Activated CD4-positive, alpha-beta memory T cell treated with anti-CD3 and anti-CD28 coated beads, Interleukin-2, amount 10 ng/mL, durations not matched to agents 7 days and 5 days (primary cell): Measurements from ENCODE around the gene SIRT1. TPM values are rescaled to one million over a fixed set of nuclear protein-coding genes. Genes with fewer than 3 reads are reported as not detected.
"Not testable (repeated sequence)": the region's sequence is repeated elsewhere in the genome, so short reads cannot be mapped to it uniquely, and the experiment has no call there.

Experiments
- CTCF ChIA-PET: fragments of 350-600 bp; sonication (Branson Sonifier 250); formaldehyde crosslinking; loops from one replicate; lab custom pipeline; 2021; ENCODE audit warnings: antibody characterized with exemption, inconsistent platforms; lab: Charles Lee
- POLR2A ChIA-PET: fragments of 350-600 bp; sonication (Branson Sonifier 250); formaldehyde crosslinking; loops from one replicate; lab custom pipeline; 2021; ENCODE audit warnings: antibody characterized with exemption; lab: Charles Lee
- DNase-seq: peaks from one replicate; pipeline ENCODE4 v3.0.0-alpha.2; 2020
- H3K27ac Mint-ChIP-seq: one replicate; pipeline ENCODE4 v1.8.0; 2021; ENCODE audit warnings: mild to moderate bottlenecking, mixed read lengths
- H3K27me3 Mint-ChIP-seq: one replicate; pipeline ENCODE4 v1.8.0; 2021; ENCODE audit warnings: mixed read lengths
- H3K36me3 Mint-ChIP-seq: one replicate; pipeline ENCODE4 v1.8.0; 2021; ENCODE audit warnings: low read depth, mixed read lengths
- H3K4me1 Mint-ChIP-seq: one replicate; pipeline ENCODE4 v1.8.0; 2021; ENCODE audit warnings: mixed read lengths
- H3K4me3 Mint-ChIP-seq: one replicate; pipeline ENCODE4 v1.8.0; 2021; ENCODE audit warnings: mild to moderate bottlenecking, mixed read lengths
- H3K9me3 Mint-ChIP-seq: one replicate; pipeline ENCODE4 v1.8.0; 2021; ENCODE audit warnings: mixed read lengths
- total RNA-seq, 2 experiments: library from RNA; stranded (reverse); gene quantifications; one replicate each; pipeline ENCODE4 v1.2.3, GENCODE V29; 2021

Gene SIRT1
- total RNA-seq, 2 experiments from 2014 or later, result 25.8 to 28.5 TPM

DNA sequence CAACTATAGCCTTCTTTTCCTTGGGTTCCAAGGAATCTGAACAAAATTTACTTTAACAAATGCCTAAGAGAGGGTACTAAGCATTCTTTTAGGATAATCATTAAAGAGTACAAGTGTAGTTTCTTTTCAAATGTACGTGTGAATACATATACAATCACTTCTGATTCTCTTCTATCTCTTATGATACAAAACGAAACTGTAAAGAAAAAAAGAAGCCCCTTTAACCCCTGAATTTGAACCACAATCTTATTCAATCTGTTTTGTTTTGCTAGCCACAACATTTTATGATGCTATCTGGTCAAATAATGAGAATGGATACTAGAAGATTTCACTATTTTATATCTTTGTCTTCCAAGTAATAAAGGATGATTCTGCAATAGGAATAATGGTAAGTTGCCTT lies 48.7 kb downstream of the SIRT1 start:
- Mint-ChIP-seq H3K9me3 (no peaks in the 10 kb centered on the region), H3K27ac (no peak overlapping the region), H3K4me3 (no peak overlapping the region), H3K4me1 (no peaks in the 10 kb centered on the region), H3K36me3 (peaks cover 44% of the 10 kb centered on the region), H3K27me3 (no peaks in the 10 kb centered on the region)
- CTCF ChIA-PET, result no interaction called here
- no peak for DNase-seq
- POLR2A ChIA-PET, result no interaction called here

DNA sequence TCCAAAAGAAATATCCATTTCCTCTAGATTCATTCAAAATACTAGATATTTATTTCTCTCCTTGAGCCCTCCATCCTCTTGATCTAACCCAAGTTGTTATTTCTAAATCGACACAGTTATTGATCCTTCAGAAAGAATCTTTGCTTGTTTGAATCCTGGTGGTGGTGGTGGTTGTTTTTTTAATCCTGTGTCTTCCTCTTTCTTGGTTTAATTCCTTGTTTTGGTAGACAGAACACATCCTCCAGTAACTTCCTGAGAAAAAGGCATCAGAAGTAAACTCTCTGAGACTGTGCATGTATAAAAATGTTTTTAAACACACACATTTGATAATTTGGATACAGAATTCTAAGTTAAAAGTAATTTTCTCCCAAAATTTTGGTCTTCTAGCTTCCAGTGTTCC lies 49.9 kb downstream of the SIRT1 start:
- peaks cover 44% of the 10 kb centered on the region for H3K36me3 Mint-ChIP-seq
- no peak overlapping the region for H3K27ac Mint-ChIP-seq
- no peak for DNase-seq
- no peaks in the 10 kb centered on the region for H3K27me3 Mint-ChIP-seq
- H3K4me1 Mint-ChIP-seq, result no peaks in the 10 kb centered on the region
- ChIA-PET POLR2A (no interaction called here), CTCF (no interaction called here)
- H3K9me3 Mint-ChIP-seq, result no peaks in the 10 kb centered on the region
- no peak overlapping the region for H3K4me3 Mint-ChIP-seq

DNA sequence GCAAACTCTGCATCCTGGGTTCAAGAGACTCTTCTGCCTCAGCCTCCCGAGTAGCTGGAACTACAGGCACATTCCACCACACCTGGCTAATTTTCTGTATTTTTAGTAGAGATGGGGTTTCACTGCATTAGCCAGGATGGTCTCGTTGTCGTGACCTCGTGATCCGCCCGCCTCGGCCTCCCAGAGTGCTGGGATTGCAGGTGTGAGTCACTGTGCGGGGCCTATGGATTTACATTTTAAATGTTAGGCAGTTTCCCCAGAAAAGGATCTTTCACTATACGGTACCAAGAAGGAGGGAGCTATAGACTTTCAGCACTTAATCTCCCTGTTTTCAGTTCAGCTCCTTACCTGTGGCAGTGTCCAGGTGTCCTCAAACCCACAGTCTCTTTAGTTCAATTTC lies 50.8 kb downstream of the SIRT1 start:
- Mint-ChIP-seq H3K27me3 (no peaks in the 10 kb centered on the region), H3K27ac (no peak overlapping the region), H3K4me3 (no peak overlapping the region), H3K9me3 (no peaks in the 10 kb centered on the region), H3K4me1 (no peaks in the 10 kb centered on the region), H3K36me3 (peaks cover 42% of the 10 kb centered on the region)
- POLR2A ChIA-PET, result no interaction called here
- CTCF ChIA-PET, result interaction anchor here (1.3 kb wide), 1 partner anchor 220 kb away, joined by 3 read pairs; no protein-coding TSS in a partner anchor
- DNase-seq, result no peak

DNA sequence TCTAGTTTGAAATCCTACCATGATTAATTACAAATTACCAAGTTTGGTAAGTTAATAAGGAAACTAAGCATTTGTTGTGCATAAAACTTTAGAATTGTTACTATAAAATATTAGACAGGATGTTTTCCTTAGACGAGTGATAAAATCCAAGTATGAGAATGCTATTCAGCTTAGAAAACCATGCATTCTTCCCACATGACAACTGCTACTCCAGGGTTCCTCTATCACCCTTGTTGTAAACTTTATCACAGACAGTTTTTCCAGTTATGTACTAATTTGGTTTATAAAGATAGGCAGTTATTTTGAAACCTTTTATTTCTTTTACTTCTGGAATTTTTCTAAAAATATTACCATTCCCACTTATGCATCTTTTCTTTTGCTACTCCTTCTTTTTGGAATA lies 52.0 kb downstream of the SIRT1 start:
- Mint-ChIP-seq H3K9me3 (no peaks in the 10 kb centered on the region), H3K4me3 (no peak overlapping the region), H3K36me3 (peaks cover 38% of the 10 kb centered on the region), H3K27me3 (no peaks in the 10 kb centered on the region), H3K4me1 (no peaks in the 10 kb centered on the region), H3K27ac (no peak overlapping the region)
- CTCF ChIA-PET, result interaction anchor here (1.3 kb wide), 1 partner anchor 219 kb away, joined by 3 read pairs; no protein-coding TSS in a partner anchor
- no peak for DNase-seq
- POLR2A ChIA-PET, result no interaction called here

DNA sequence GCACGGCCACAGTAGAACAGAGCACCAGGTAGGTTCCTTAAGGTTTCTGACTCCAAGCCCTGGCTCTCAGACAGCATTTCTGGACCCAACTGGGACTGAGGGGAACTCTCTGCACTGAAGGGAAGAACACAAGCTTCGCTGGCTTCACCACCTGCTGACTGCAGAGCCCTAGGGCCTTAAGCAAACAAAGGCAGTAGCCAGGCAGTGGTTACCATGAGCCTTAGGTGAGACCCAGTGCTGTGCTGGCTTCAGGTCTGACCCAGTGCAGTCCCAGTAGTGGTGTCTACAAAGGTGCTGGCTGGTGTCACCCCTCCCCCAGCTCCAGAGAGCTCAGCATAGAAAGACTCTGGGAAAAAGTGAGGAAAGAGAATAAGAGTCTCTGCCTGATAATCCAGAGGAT lies 59.5 kb downstream of the SIRT1 start:
- no peaks in the 10 kb centered on the region for H3K4me1 Mint-ChIP-seq
- no peak overlapping the region for H3K27ac Mint-ChIP-seq
- POLR2A ChIA-PET, result no interaction called here
- CTCF ChIA-PET, result no interaction called here
- peaks cover 3% of the 10 kb centered on the region for H3K9me3 Mint-ChIP-seq
- peaks cover 57% of the 10 kb centered on the region for H3K36me3 Mint-ChIP-seq
- H3K27me3 Mint-ChIP-seq, result no peaks in the 10 kb centered on the region
- no peak for DNase-seq
- no peak overlapping the region for H3K4me3 Mint-ChIP-seq

GRCh38 chr10:67955614-67956013 lies 71.2 kb downstream of the SIRT1 start:
- DNase-seq, result no peak
- Mint-ChIP-seq H3K9me3 (no peaks in the 10 kb centered on the region), H3K27me3 (no peaks in the 10 kb centered on the region), H3K27ac (no peak overlapping the region), H3K4me3 (no peak overlapping the region), H3K4me1 (no peaks in the 10 kb centered on the region), H3K36me3 (peaks cover 34% of the 10 kb centered on the region)
- ChIA-PET CTCF (no interaction called here), POLR2A (no interaction called here)

- no peak overlapping the region for H3K4me3 Mint-ChIP-seq
- ChIA-PET CTCF (interaction anchor here (1.5 kb wide), 1 partner anchor 198 kb away, joined by 4 read pairs; no protein-coding TSS in a partner anchor), POLR2A (no interaction called here)
- no peaks in the 10 kb centered on the region for H3K9me3 Mint-ChIP-seq
- no peak for DNase-seq
- no peaks in the 10 kb centered on the region for H3K4me1 Mint-ChIP-seq
- peaks cover 26% of the 10 kb centered on the region for H3K36me3 Mint-ChIP-seq
- H3K27me3 Mint-ChIP-seq, result no peaks in the 10 kb centered on the region
- no peak overlapping the region for H3K27ac Mint-ChIP-seq
Observed at GRCh38 chr10:67959839-67960476, 75.5 kb downstream of the SIRT1 start.

DNA sequence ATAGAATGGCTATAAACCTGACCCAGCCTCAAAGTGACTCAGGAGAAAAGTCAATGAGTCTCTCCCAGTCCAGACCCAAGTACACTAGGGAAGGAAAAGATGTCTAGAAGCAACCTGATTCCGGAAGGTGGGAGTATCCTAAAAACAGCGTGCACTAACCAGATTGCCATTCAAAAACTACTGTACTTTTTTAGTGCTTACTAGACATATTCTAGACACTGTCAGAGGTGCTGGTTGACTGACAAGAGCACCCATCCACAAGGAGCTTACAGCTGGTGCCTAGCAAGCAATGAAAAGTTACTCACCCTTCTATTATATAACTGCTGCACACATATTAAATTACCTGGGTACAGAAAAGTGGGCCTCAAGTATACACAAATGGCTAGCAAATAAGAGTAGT lies 81.0 kb downstream of the SIRT1 start:
- CTCF ChIA-PET, result no interaction called here
- no peak for DNase-seq
- POLR2A ChIA-PET, result no interaction called here
- Mint-ChIP-seq H3K4me3 (no peak overlapping the region), H3K36me3 (peaks cover 50% of the 10 kb centered on the region), H3K27ac (no peak overlapping the region), H3K27me3 (no peaks in the 10 kb centered on the region), H3K9me3 (no peaks in the 10 kb centered on the region), H3K4me1 (peaks cover 2% of the 10 kb centered on the region)

- H3K36me3 Mint-ChIP-seq, result peaks cover 49% of the 10 kb centered on the region
- H3K27me3 Mint-ChIP-seq, H3K4me1 Mint-ChIP-seq, CTCF ChIA-PET, H3K27ac Mint-ChIP-seq, H3K9me3 Mint-ChIP-seq, POLR2A ChIA-PET, H3K4me3 Mint-ChIP-seq, DNase-seq: not testable (repeated sequence)
Observed at GRCh38 chr10:67966035-67966434, 81.6 kb downstream of the SIRT1 start.

Other genes starting within 250 kb of the SIRT1 start
- gene CTNNA3, start 188.5 kb upstream of the SIRT1 start, total RNA-seq, result under 1 TPM in 1 of 2 experiments, not detected in 1; 0.78 TPM
- gene DNAJC12, start 46.5 kb upstream of the SIRT1 start, total RNA-seq, result 1 to 10 TPM; 4.1 to 6.1 TPM
- gene HERC4, start 190.6 kb downstream of the SIRT1 start, total RNA-seq, result 10 to 100 TPM; 64.2 to 65.2 TPM
- not detected for gene MYPN, start 224.8 kb downstream of the SIRT1 start, total RNA-seq